ENCODE measurements around the gene PCDHGB1. TPM values are rescaled to one million over a fixed set of nuclear protein-coding genes. Genes with fewer than 3 reads are reported as not detected.
"Not testable (repeated sequence)": the region's sequence is repeated elsewhere in the genome, so short reads cannot be mapped to it uniquely, and the experiment has no call there.

Gene PCDHGB1
- total RNA-seq, 2 donors from 2014 or later: 2.4 to 3.3 TPM

DNA sequence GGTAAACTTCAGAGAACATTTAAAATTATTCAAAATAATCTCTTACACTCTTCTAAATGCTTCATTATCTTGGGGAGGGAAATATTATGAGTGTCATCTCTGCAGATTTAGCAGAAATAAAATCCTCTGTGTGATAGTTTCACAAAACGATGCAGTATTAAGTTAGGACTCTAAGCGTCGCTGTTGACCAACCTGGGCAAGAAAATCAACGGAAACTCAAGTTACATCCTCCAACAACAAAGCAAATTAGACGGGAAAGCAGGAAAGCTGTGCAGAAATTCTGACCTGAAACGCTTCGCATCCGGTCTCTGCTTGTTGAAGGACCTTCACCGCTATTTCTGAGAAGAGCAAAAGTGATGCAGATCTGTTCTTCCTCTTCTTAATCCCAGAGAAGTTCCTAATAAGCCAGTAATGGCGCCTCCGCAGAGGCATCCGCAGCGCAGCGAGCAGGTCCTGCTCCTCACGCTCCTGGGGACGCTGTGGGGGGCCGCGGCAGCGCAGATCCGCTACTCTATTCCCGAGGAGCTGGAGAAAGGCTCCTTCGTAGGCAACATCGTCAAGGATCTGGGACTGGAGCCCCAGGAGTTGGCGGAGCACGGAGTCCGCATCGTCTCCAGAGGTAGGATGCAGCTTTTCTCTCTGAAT is 23.9 kb downstream of the PCDHGB1 start, which contains the start of gene PCDHGA6:
PCDHGA6 (plus strand) TSS at position 219 of the 645 bp plus-strand sequence; CDS start at position 412, 193 bp downstream.
- Histone ChIP-seq H3K9me3 (peaks cover 15 to 92% of the 10 kb centered on the region in 2 donors), H3K27me3 (no peaks in the 10 kb centered on the region), H3K4me3 (peak within 1 kb of the TSS; percentile 10 to 35), H3K4me1 (no peaks in the 10 kb centered on the region), H3K27ac (no peak within 1 kb of the TSS), H3K36me3 (no peaks in the 10 kb centered on the region)
- no peak for DNase-seq (ENCODE audit: low spot score)
- TF ChIP-seq, protein P1, sequence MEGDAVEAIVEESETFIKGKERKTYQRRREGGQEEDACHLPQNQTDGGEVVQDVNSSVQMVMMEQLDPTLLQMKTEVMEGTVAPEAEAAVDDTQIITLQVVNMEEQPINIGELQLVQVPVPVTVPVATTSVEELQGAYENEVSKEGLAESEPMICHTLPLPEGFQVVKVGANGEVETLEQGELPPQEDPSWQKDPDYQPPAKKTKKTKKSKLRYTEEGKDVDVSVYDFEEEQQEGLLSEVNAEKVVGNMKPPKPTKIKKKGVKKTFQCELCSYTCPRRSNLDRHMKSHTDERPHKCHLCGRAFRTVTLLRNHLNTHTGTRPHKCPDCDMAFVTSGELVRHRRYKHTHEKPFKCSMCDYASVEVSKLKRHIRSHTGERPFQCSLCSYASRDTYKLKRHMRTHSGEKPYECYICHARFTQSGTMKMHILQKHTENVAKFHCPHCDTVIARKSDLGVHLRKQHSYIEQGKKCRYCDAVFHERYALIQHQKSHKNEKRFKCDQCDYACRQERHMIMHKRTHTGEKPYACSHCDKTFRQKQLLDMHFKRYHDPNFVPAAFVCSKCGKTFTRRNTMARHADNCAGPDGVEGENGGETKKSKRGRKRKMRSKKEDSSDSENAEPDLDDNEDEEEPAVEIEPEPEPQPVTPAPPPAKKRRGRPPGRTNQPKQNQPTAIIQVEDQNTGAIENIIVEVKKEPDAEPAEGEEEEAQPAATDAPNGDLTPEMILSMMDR (IDR thresholded peaks at IDR 0.05): peak in 1 of 2 donors; percentile 62

DNA sequence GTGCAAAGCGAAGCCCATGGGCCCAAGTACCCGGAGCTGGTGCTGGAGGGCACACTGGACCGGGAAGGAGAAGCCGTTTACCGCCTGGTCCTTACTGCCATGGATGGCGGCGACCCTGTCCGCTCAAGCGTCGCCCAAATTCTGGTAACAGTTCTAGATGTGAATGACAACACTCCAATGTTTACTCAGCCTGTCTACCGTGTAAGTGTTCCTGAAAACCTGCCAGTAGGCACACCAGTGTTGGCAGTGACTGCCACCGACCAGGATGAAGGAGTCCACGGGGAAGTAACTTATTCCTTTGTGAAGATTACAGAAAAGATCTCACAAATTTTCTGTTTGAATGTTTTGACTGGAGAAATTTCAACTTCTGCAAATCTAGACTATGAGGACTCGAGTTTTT is 24.7 kb downstream of the PCDHGB1 start:
- H3K27ac ChIP-seq: no peak overlapping the region
- H3K4me1 ChIP-seq: no peaks in the 10 kb centered on the region
- TF ChIP-seq, protein P1 (IDR thresholded peaks at IDR 0.05): no peak
- no peak overlapping the region for H3K4me3 ChIP-seq
- H3K27me3 ChIP-seq: no peaks in the 10 kb centered on the region
- H3K9me3 ChIP-seq: peaks cover 15 to 93% of the 10 kb centered on the region in 2 donors
- H3K36me3 ChIP-seq: no peaks in the 10 kb centered on the region
- DNase-seq (ENCODE audit: low spot score): no peak

DNA sequence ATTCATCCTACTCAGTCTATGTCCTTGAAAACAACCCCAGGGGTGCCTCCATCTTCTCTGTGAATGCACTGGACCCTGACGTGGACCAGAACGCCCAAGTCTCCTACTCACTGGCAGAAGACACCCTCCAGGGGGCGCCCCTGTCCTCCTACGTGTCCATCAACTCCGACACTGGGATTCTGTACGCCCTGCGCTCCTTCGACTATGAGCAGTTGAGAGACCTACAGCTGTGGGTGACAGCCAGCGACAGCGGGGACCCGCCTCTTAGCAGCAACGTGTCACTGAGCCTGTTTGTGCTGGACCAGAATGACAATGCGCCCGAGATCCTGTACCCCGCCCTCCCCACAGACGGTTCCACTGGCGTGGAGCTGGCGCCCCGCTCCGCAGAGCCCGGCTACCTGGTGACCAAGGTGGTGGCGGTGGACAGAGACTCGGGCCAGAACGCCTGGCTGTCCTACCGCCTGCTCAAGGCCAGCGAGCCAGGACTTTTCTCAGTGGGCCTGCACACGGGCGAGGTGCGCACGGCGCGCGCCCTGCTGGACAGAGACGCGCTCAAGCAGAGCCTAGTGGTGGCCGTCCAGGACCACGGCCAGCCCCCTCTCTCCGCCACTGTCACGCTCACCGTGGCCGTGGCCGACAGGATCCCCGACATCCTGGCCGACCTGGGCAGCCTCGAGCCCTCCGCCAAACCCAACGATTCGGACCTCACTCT is 25.7 kb downstream of the PCDHGB1 start:
- H3K36me3 ChIP-seq; DNase-seq (ENCODE audit: low spot score); H3K27me3 ChIP-seq; H3K4me3 ChIP-seq; H3K27ac ChIP-seq; H3K4me1 ChIP-seq: not testable (repeated sequence)
- peaks cover 15 to 92% of the 10 kb centered on the region in 2 donors for H3K9me3 ChIP-seq

DNA sequence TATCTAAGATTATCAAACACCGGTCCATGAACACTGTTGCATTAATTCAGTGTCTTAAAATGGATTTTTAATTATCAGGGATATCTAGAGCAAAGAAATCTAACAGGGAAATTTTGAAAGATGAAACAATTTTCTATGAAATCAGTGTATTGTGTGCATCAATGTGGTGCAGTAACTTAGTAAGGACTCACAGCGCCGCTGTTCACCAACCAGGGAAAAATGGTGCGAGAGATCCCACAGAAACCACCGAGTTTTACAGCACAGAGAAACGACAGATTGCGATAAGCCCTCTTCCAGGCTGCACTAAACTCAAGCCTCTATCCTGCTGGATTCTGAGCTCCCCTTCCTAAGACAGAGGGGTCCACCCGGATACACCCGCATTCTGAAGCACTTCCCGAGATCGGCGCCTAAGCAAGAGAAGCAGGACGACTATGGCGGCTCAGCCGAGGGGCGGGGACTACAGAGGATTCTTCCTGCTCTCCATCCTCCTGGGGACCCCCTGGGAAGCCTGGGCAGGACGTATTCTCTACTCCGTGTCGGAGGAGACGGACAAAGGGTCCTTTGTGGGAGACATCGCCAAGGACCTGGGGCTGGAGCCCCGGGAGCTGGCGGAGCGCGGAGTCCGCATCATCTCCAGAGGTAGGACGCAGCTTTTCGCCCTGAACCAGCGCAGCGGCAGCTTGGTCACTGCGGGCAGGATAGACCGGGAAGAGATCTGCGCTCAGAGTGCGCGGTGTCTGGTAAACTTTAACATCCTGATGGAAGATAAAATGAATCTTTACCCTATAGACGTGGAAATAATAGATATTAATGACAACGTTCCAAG is 32.8 kb downstream of the PCDHGB1 start, which contains the start of gene PCDHGA7:
PCDHGA7 (plus strand) TSS at position 274 of the 826 bp plus-strand sequence; CDS start at position 432, 158 bp downstream.
- H3K27ac ChIP-seq: no peak within 1 kb of the TSS
- peak within 1 kb of the TSS; percentile 35 to 43 for H3K4me3 ChIP-seq
- peaks cover 4% of the 10 kb centered on the region for H3K36me3 ChIP-seq
- TF ChIP-seq, protein P1 (IDR thresholded peaks at IDR 0.05): peak in 1 of 2 donors; percentile 51
- DNase-seq (ENCODE audit: low spot score): no peak
- peaks cover 0 to 4% of the 10 kb centered on the region in 2 donors for H3K4me1 ChIP-seq
- no peaks in the 10 kb centered on the region for H3K27me3 ChIP-seq
- peaks cover 0 to 95% of the 10 kb centered on the region in 2 donors for H3K9me3 ChIP-seq

DNA sequence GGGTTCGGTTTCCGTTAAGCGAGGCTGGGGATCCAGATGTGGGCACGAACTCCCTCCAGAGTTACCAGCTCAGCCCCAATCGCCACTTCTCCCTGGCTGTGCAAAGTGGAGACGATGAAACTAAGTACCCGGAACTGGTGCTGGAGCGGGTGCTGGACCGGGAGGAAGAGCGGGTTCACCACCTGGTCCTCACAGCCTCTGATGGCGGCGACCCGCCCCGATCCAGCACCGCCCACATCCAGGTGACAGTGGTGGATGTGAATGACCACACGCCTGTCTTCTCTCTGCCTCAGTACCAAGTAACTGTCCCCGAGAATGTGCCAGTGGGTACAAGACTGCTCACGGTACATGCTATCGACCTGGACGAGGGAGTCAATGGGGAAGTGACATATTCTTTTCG is 33.4 kb downstream of the PCDHGB1 start:
- Histone ChIP-seq H3K27me3 (no peaks in the 10 kb centered on the region), H3K27ac (no peak overlapping the region), H3K9me3 (peaks cover 0 to 91% of the 10 kb centered on the region in 2 donors), H3K4me1 (peaks cover 0 to 4% of the 10 kb centered on the region in 2 donors), H3K4me3 (peak overlapping the region in 1 of 2 donors; percentile 43), H3K36me3 (peaks cover 4% of the 10 kb centered on the region)
- no peak for DNase-seq (ENCODE audit: low spot score)
- TF ChIP-seq, protein P1 (IDR thresholded peaks at IDR 0.05): no peak
